ENCODE measurements around the gene MID2.
"Not testable (repeated sequence)": the region's sequence is repeated elsewhere in the genome, so short reads cannot be mapped to it uniquely, and the experiment has no call there.

MID2 gene

GRCh38 chrX:107936434-107936730 lies 110.7 kb downstream of the MID2 start:
- in situ Hi-C loops (cut with MboI; ENCODE audit: low sequenced_read_pairs): no loop called here

- in situ Hi-C loops (cut with MboI; ENCODE audit: low sequenced_read_pairs): no loop called here
Observed at GRCh38 chrX:107940095-107940494, 114.4 kb downstream of the MID2 start.

- in situ Hi-C loops (cut with MboI; ENCODE audit: low sequenced_read_pairs): not testable (repeated sequence)
Observed at GRCh38 chrX:107955337-107955736, 129.7 kb downstream of the MID2 start.

GRCh38 chrX:107968623-107969022 lies 143.0 kb downstream of the MID2 start:
- in situ Hi-C loops (cut with MboI; ENCODE audit: low sequenced_read_pairs): no loop called here

- in situ Hi-C loops (cut with MboI; ENCODE audit: low sequenced_read_pairs): no loop called here
Observed at GRCh38 chrX:107970073-107970472, 144.4 kb downstream of the MID2 start.

GRCh38 chrX:107971636-107972035 lies 146.0 kb downstream of the MID2 start:
- in situ Hi-C loops (cut with MboI; ENCODE audit: low sequenced_read_pairs): no loop called here

Measured in hTERT RPE-1 (cell line).